IMR-90 (cell line): Measurements from ENCODE around the gene CA11. TPM values are rescaled to one million over a fixed set of nuclear protein-coding genes. Genes with fewer than 3 reads are reported as not detected.

ENCODE experiments used
- ATAC-seq: fragments of 200-7000 bp; cut with Tn5 transposase; 2 replicates; pipeline ENCODE4 v1.9.1; 2020; ENCODE audit warnings: low read depth, mild to moderate bottlenecking, moderate library complexity
- BruUV-seq: library from RNA; stranded (reverse); fragments of 400-500 nt; replicated peaks from 2 replicates; lab custom pipeline; 2021; lab: Mats Ljungman, UMichigan
- CTCF ChIA-PET: fragments of 300-600 bp; formaldehyde crosslinking; extraction: SDS; loops from one replicate; lab custom pipeline; 2021; ENCODE audit warnings: antibody characterized with exemption; lab: Yijun Ruan, JAX
- POLR2A ChIA-PET: fragments of 300-600 bp; sonication (Branson Sonifier 250); formaldehyde crosslinking; loops from one replicate; lab custom pipeline; 2022; ENCODE audit warnings: antibody characterized with exemption; ENCODE audit not compliant: unreplicated experiment; lab: Charles Lee
- DNase-seq: peaks from one replicate; pipeline ENCODE4 v3.0.0; 2013
- H2AFZ ChIP-seq: replicated peaks from 2 replicates; pipeline ENCODE3; 2013; ENCODE audit warnings: low read length, mild to moderate bottlenecking; ENCODE audit not compliant: poor library complexity
- H2AK5ac ChIP-seq: 2 replicates; pipeline ENCODE4 v1.6.1; 2013; ENCODE audit warnings: low read depth, low read length, inconsistent platforms
- H2AK9ac ChIP-seq: replicated peaks from 2 replicates; pipeline ENCODE3; 2013; ENCODE audit warnings: mild to moderate bottlenecking, low read depth, low read length, moderate library complexity; ENCODE audit not compliant: poor library complexity
- H2BK120ac ChIP-seq: 2 replicates; pipeline ENCODE4 v1.6.1; 2013; ENCODE audit warnings: low read depth, low read length, inconsistent platforms
- H2BK15ac ChIP-seq: 3 replicates; pipeline ENCODE4 v1.6.1; 2013; ENCODE audit warnings: low read depth, low read length, inconsistent platforms
- H2BK20ac ChIP-seq: 2 replicates; pipeline ENCODE4 v1.6.1; 2013; ENCODE audit warnings: low read depth, mild to moderate bottlenecking, inconsistent platforms, low read length, moderate library complexity
- H2BK5ac ChIP-seq: 2 replicates; pipeline ENCODE4 v1.6.1; 2013; ENCODE audit warnings: mild to moderate bottlenecking, low read depth, low read length, inconsistent platforms; ENCODE audit not compliant: poor library complexity, severe bottlenecking
- H3K14ac ChIP-seq: replicated peaks from 2 replicates; pipeline ENCODE4 v1.6.1; 2013; ENCODE audit warnings: low read depth, low read length, inconsistent platforms
- H3K18ac ChIP-seq: 2 replicates; pipeline ENCODE4 v1.6.1; 2013; ENCODE audit warnings: low read depth, low read length, control low read depth
- H3K23ac ChIP-seq: 2 replicates; pipeline ENCODE4 v1.6.1; 2013; ENCODE audit warnings: low read depth, low read length, inconsistent platforms
- H3K27ac ChIP-seq: 2 replicates; pipeline ENCODE4 v1.5.1; 2013; ENCODE audit warnings: mild to moderate bottlenecking, control low read depth, low read length; ENCODE audit not compliant: insufficient read depth
- H3K27me3 ChIP-seq: 2 replicates; pipeline ENCODE4 v1.6.1; 2013; ENCODE audit warnings: low read length; ENCODE audit not compliant: control insufficient read depth, insufficient read depth
- H3K36me3 ChIP-seq: 2 replicates; pipeline ENCODE4 v1.6.1; 2013; ENCODE audit warnings: low read length, mixed read lengths; ENCODE audit not compliant: control insufficient read depth, insufficient read depth
- H3K4ac ChIP-seq: 2 replicates; pipeline ENCODE4 v1.6.1; 2013; ENCODE audit warnings: low read depth, low read length, inconsistent platforms
- H3K4me1 ChIP-seq: 2 replicates; pipeline ENCODE4 v1.6.1; 2013; ENCODE audit warnings: low read length, mixed read lengths; ENCODE audit not compliant: control insufficient read depth, insufficient read depth
- H3K4me2 ChIP-seq: 2 replicates; pipeline ENCODE4 v1.6.1; 2013; ENCODE audit warnings: low read depth, mild to moderate bottlenecking, control low read depth, low read length, moderate library complexity
- H3K4me3 ChIP-seq: 2 replicates; pipeline ENCODE4 v1.5.1; 2013; ENCODE audit warnings: low read depth, mild to moderate bottlenecking, control low read depth, low read length, moderate library complexity; ENCODE audit not compliant: insufficient read depth
- H3K56ac ChIP-seq: 2 replicates; pipeline ENCODE4 v1.6.1; 2013; ENCODE audit warnings: low read length, inconsistent platforms; ENCODE audit not compliant: insufficient read depth; ENCODE audit errors: extremely low read depth
- H3K79me1 ChIP-seq, 2 experiments: 2 replicates each; pipeline ENCODE4 v1.6.1; 2013; ENCODE audit warnings: low read length in 2 of 2, inconsistent platforms in 1 of 2, low read depth in 1 of 2
- H3K9ac ChIP-seq: 2 replicates; pipeline ENCODE4 v1.6.1; 2013; ENCODE audit warnings: low read depth, low read length, control low read depth
- H3K9me1 ChIP-seq: 2 replicates; pipeline ENCODE4 v1.6.1; 2013; ENCODE audit warnings: low read length, inconsistent platforms; ENCODE audit not compliant: insufficient read depth
- H3K9me3 ChIP-seq: 2 replicates; pipeline ENCODE4 v1.6.1; 2013; ENCODE audit warnings: low read length; ENCODE audit not compliant: control insufficient read depth, insufficient read depth
- H4K20me1 ChIP-seq: 2 replicates; pipeline ENCODE4 v1.6.1; 2013; ENCODE audit warnings: low read length, inconsistent platforms; ENCODE audit not compliant: insufficient read depth
- H4K5ac ChIP-seq: 2 replicates; pipeline ENCODE4 v1.6.1; 2013; ENCODE audit warnings: mild to moderate bottlenecking, low read depth, low read length, control low read depth
- H4K8ac ChIP-seq, 2 experiments: 2 replicates each; pipeline ENCODE4 v1.6.1; 2013; ENCODE audit warnings: low read depth in 2 of 2, low read length in 2 of 2, control low read depth in 1 of 2, inconsistent platforms in 1 of 2
- H4K91ac ChIP-seq: 2 replicates; pipeline ENCODE4 v1.6.1; 2013; ENCODE audit warnings: low read depth, low read length, inconsistent platforms; ENCODE audit not compliant: insufficient read depth
- FOS ChIP-seq: fragments of 150-350 bp; IDR thresholded peaks from 2 replicates; pipeline ENCODE4 v1.6.1; 2016; ENCODE audit warnings: low read depth, low read length
- MAFK ChIP-seq: IDR thresholded peaks from 2 replicates; pipeline ENCODE4 v1.6.1; 2012; ENCODE audit warnings: low read depth, low read length, improper control_type of control experiment
- MAZ ChIP-seq: IDR thresholded peaks from 2 replicates; pipeline ENCODE4 v1.6.1; 2012; ENCODE audit warnings: low read depth, mild to moderate bottlenecking, low read length, improper control_type of control experiment, moderate library complexity, borderline replicate concordance
- POLR2A ChIP-seq: IDR thresholded peaks from 2 replicates; pipeline ENCODE4 v1.6.1; 2012; ENCODE audit warnings: mild to moderate bottlenecking, low read depth, low read length
- WGBS, 2 experiments: methylation state at CpG; one replicate each; pipeline versions ENCODE4 v1.1.5 to v1.1.7; 2013; ENCODE audit warnings: missing lambda C conversion rate in 2 of 2; ENCODE audit not compliant: insufficient read length in 1 of 2; ENCODE audit errors: extremely low coverage in 2 of 2; 5-methylcytosine and 5-hydroxymethylcytosine counted together
- dilution Hi-C: fragments of 300-500 bp; cut with HindIII; formaldehyde crosslinking; loops from one replicate; pipeline ENCODE4 v1.14.3; 2018; ENCODE audit warnings: low sequenced_read_pairs; ENCODE audit not compliant: unreplicated experiment
- in situ Hi-C: fragments of 300-500 bp; cut with MboI; formaldehyde crosslinking; loops from 3 replicates; pipeline ENCODE4 v1.14.3; 2019; ENCODE audit warnings: low sequenced_read_pairs, inconsistent platforms, mixed read lengths
- intact Hi-C: fragments of 100-400 bp; cut with micrococcal nuclease; formaldehyde crosslinking; loops from 2 replicates; pipeline ENCODE4 v1.10.0; 2022
- polyA plus RNA-seq, 3 experiments: library from polyadenylated mRNA; depleted of rRNA; stranded (reverse); fragments of >200 nt; gene quantifications; 2 replicates each; pipeline ENCODE4 v1.2.3, GENCODE V29; 2012; ENCODE audit warnings: low replicate concordance in 1 of 3
- total RNA-seq: library from RNA; depleted of rRNA; stranded (reverse); fragments of >200 nt; gene quantifications from 2 replicates; pipeline ENCODE4 v1.2.3, GENCODE V29; 2012
- TF ChIP-seq, protein P1 (sequence below): fragments of 150-350 bp; IDR thresholded peaks from 2 replicates; pipeline ENCODE4 v1.6.1; 2017; ENCODE audit warnings: mild to moderate bottlenecking, antibody characterized with exemption, low read length, low read depth

Gene CA11
- total and polyA plus RNA-seq, 2 of the 4 experiments (the other 2 are of a cell fraction): 1.3 to 2.9 TPM

DNA sequence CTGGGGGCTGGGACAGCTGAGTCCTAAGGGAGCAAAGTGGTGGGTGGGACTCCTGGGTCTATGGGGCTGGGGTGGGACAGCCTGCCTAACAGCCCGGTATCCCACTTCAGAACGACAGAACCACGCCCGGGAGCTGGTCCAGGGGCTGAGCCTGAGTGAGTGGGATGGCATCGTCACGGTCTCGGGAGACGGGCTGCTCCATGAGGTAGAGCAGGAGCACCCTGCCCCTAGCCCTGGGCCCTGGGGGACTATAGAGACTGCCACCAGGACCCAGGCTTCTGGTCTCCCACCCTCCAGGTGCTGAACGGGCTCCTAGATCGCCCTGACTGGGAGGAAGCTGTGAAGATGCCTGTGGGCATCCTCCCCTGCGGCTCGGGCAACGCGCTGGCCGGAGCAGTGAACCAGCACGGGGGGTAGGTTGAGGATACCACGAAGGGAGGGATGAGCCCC is 18.1 kb downstream of the CA11 start (continued):
- TF ChIP-seq, protein P1, sequence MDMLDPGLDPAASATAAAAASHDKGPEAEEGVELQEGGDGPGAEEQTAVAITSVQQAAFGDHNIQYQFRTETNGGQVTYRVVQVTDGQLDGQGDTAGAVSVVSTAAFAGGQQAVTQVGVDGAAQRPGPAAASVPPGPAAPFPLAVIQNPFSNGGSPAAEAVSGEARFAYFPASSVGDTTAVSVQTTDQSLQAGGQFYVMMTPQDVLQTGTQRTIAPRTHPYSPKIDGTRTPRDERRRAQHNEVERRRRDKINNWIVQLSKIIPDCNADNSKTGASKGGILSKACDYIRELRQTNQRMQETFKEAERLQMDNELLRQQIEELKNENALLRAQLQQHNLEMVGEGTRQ: no peak
- TF ChIP-seq MAFK: no peak
- TF ChIP-seq FOS: no peak

DNA sequence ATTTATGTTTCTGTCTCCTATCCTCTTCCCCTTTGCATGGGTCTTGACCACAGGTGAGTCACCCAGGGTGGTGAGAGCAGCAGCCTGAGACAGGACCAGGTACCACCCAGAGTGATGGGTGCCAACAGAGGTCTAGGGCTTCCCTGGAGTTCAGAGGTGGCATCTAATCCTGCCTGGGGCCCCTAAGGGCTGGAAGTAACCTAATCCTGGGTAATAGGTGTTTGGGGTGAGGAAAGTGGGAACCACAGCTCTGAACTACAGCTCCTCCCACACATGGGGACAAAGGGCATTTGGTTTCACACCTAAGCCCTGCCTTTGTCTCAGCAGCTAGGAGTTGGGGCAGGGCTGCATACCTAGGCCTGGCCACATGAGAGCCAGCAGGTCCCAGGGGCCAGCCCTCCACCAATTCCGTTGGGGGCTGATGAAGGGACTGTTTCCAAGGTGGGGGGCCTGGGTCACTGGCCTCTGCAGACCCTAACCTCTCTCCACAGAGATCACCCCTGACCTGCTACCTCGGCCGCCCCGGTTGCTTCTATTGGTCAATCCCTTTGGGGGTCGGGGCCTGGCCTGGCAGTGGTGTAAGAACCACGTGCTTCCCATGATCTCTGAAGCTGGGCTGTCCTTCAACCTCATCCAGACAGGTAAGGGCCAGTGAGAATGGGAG is 18.7 kb downstream of the CA11 start:
- intact Hi-C loops: no loop called here
- Histone ChIP-seq H2AK5ac (no peak overlapping the region), H3K4me2 (no peak overlapping the region), H3K4me1 (peaks cover 21% of the 10 kb centered on the region), H3K9me3 (no peaks in the 10 kb centered on the region), H2BK20ac (no peak overlapping the region), H3K27ac (no peak overlapping the region), H3K9ac (no peak overlapping the region), H4K91ac (no peak overlapping the region), H3K27me3 (no peaks in the 10 kb centered on the region), H2AFZ (no peak overlapping the region), H3K56ac (no peak overlapping the region), H2BK5ac (no peak overlapping the region), H3K18ac (no peak overlapping the region), H3K23ac (no peak overlapping the region), H2BK120ac (no peak overlapping the region), H3K36me3 (peaks cover 6% of the 10 kb centered on the region; the same call in 1 of the 2 replicates), H2BK15ac (no peak overlapping the region), H3K79me1 (peaks cover 4 to 23% of the 10 kb centered on the region in 2 experiments; a peak in 3 of 4 replicates), H3K14ac (no peak overlapping the region), H3K9me1 (peaks cover 4% of the 10 kb centered on the region; the same call in 1 of the 2 replicates), H3K4me3 (no peak overlapping the region), H3K4ac (no peak overlapping the region), H2AK9ac (no peak overlapping the region), H4K5ac (no peak overlapping the region), H4K8ac (no peak overlapping the region), H4K20me1 (no peaks in the 10 kb centered on the region)
- ChIA-PET POLR2A (no interaction called here), CTCF (no interaction called here)
- in situ Hi-C loops: no loop called here
- no peak for DNase-seq
- no TSS peak for BruUV-seq
- TF ChIP-seq POLR2A (no peak), MAZ (no peak), FOS (no peak)
- WGBS, 2 experiments: no CpG with 5 or more reads among the region's 6 CpGs
- ATAC-seq: no peak
- dilution Hi-C loops: no loop called here
